ENCODE measurements around the gene BOD1L1. TPM values are rescaled to one million over a fixed set of nuclear protein-coding genes. Genes with fewer than 3 reads are reported as not detected.

The BOD1L1 gene
- total RNA-seq = 29.3 and 32.0 TPM in 2 replicates

GRCh38 chr4:13627606-13628311 is at the start of gene BOD1L1:
TSS of gene BOD1L1 (minus strand) at chr4:13627725. CDS start at chr4:13627587, 138 bp downstream.

DNA sequence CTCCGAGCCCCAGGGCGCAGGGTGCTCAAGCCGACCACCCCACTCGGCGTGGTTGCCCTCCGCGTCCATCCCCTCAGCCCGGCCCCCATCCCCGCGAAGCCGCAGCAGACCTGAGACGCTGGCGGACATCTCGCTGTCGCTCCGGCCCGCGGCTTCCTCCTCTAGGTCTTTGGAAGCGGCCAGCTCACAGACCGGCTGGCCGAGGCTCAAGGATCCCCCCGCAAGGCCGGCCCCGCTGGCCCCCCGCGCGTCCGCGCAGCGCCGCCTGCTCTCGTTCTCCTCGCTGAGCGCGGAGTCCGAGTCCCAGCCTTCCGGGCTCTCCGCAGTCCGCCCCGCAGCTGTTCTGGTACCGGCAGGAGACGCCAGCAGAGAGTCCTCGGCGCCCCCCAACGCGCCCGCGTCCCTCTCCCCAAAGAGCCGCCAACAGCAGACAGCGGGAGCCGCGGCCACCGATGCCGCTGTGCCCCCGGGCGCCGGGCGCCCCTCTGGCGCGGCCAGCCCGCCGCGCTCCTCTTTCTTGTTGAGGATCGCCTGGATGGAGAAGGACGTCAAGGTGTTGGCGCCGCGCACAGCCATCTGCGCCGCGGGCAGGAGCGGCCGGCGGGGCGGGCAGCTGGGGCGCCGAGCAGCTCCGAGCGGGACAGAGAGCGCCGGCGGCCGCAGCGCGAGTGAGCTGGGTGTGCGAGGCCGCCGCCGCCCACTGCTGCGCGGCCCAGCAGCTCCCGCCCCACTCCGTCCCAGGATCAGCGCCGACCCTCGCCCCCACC is 83.5 kb downstream of the BOD1L1 start, which contains the start of gene NKX3-2:
Gene NKX3-2, minus strand, starts transcription at position 670 of the 767 bp plus-strand sequence. Its CDS starts 94 bp downstream, at position 576.

Other genes with a start within 250 kb of the BOD1L1 start
- 12.6 and 15.6 TPM in 2 replicates for gene RAB28, start 143.4 kb downstream of the BOD1L1 start, total RNA-seq
- under 0.01 TPM in 1 of 2 replicates, not detected in the other for gene NKX3-2, start 83.2 kb downstream of the BOD1L1 start, total RNA-seq